HEK293 (cell line): Measurements from ENCODE around the gene RPL29.
A peak's percentile ranks its signal among the peaks of the same experiment; 100 is the strongest.

Source experiments
- CTCF ChIP-seq: fragments of 450-650 bp; formaldehyde crosslinking; IDR thresholded peaks from 2 replicates; pipeline ENCODE4 v1.5.1; 2016; ENCODE audit warnings: missing biosample characterization, missing genetic modification characterization
- SCRT2 ChIP-seq: fragments of 450-650 bp; formaldehyde crosslinking; IDR thresholded peaks from 2 replicates; pipeline ENCODE4 v1.5.1; 2016; ENCODE audit warnings: missing biosample characterization, missing genetic modification characterization
- SP2 ChIP-seq: fragments of 450-650 bp; formaldehyde crosslinking; IDR thresholded peaks from 2 replicates; pipeline ENCODE4 v1.5.1; 2016; ENCODE audit warnings: missing biosample characterization, missing genetic modification characterization
- ZEB2 ChIP-seq: fragments of 450-650 bp; formaldehyde crosslinking; IDR thresholded peaks from 2 replicates; pipeline ENCODE4 v1.5.1; 2016; ENCODE audit warnings: missing biosample characterization, missing genetic modification characterization
- ZNF311 ChIP-seq: fragments of 450-650 bp; formaldehyde crosslinking; IDR thresholded peaks from 2 replicates; pipeline ENCODE4 v1.5.1; 2017; ENCODE audit warnings: missing biosample characterization, missing genetic modification characterization, borderline replicate concordance
- ZNF37A ChIP-seq: fragments of 450-650 bp; IDR thresholded peaks from 2 replicates; pipeline ENCODE4 v1.5.1; 2018; ENCODE audit warnings: missing biosample characterization, missing genetic modification characterization
- ZNF513 ChIP-seq: fragments of 450-650 bp; IDR thresholded peaks from 2 replicates; pipeline ENCODE4 v1.5.1; 2018; ENCODE audit warnings: missing biosample characterization, missing genetic modification characterization
- ZNF670 ChIP-seq: fragments of 450-650 bp; formaldehyde crosslinking; IDR thresholded peaks from 2 replicates; pipeline ENCODE4 v1.5.1; 2016; ENCODE audit warnings: missing biosample characterization, missing genetic modification characterization, low read depth
- ZSCAN18 ChIP-seq: fragments of 450-650 bp; formaldehyde crosslinking; IDR thresholded peaks from 2 replicates; pipeline ENCODE4 v1.5.1; 2016; ENCODE audit warnings: missing biosample characterization, missing genetic modification characterization
- TF ChIP-seq, protein P1 (sequence below): IDR thresholded peaks from 2 replicates; pipeline ENCODE4 v1.6.1; 2011; ENCODE audit warnings: mild to moderate bottlenecking, low read depth, low read length, borderline replicate concordance

DNA sequence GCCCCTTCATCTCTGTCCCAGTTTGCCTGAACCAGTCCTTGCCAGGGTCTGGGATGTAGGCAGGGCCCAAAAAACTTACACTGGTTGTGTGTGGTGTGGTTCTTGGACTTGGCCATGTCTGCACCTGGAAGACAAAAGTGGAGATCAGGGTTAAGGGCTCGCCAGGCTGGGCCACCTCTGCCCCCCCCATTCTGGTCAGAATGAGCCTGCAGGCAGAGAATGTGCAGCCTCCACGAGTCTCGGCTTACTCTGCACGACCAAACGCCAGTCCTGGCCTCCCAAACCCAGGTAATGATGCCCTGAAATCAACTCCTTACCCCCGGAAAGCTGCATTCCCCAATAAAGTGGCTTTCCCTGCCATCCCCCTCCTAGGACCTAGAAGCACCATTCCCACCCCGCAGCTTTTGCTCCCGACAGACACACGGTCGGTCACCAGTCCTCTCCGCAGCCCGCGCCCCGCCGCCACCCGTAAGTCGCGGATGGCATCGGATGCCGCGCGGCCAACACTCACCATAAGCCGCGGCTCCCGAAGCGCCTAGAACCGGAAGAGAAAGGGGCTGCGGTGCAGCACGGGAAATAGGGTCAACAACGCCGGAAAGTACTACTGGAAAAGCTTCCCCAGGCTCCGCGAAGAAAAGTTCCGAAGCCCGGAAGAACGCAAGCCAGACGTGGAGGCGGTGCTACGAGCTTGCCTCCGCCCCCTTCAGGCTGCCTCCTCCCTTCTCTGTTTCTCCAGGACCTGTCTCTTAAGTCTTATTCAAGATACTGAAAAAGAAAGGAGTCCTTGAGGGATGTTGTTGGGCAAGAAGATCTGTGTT lies at the start of gene RPL29:
- TF ChIP-seq, protein P1, sequence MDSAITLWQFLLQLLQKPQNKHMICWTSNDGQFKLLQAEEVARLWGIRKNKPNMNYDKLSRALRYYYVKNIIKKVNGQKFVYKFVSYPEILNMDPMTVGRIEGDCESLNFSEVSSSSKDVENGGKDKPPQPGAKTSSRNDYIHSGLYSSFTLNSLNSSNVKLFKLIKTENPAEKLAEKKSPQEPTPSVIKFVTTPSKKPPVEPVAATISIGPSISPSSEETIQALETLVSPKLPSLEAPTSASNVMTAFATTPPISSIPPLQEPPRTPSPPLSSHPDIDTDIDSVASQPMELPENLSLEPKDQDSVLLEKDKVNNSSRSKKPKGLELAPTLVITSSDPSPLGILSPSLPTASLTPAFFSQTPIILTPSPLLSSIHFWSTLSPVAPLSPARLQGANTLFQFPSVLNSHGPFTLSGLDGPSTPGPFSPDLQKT: no peak
- TF ChIP-seq ZNF670 (no peak), ZNF37A (tag by site-specific recombination) (no peak), ZSCAN18 (tag by site-specific recombination) (no peak), SP2 (tag by site-specific recombination) (peak; percentile 76), CTCF (no peak; the same call in 1 of the 2 replicates), ZEB2 (tag by site-specific recombination) (peak; percentile 77), ZNF513 (0 out of 2 replicates have a peak, but pooled peaks have one; percentile 14), ZNF311 (tag by site-specific recombination) (no peak), SCRT2 (tag by site-specific recombination) (no peak)
